Inferior parietal cortex (tissue), 1 donor: ENCODE measurements around the gene DUSP15.
"Not testable (repeated sequence)": the region's sequence is repeated elsewhere in the genome, so short reads cannot be mapped to it uniquely, and the experiment has no call there.

Source experiments
- DNase-seq: peaks from one replicate; pipeline ENCODE4 v3.0.0-alpha.2; 2016; ENCODE audit errors: extremely low spot score

The DUSP15 gene

DNA sequence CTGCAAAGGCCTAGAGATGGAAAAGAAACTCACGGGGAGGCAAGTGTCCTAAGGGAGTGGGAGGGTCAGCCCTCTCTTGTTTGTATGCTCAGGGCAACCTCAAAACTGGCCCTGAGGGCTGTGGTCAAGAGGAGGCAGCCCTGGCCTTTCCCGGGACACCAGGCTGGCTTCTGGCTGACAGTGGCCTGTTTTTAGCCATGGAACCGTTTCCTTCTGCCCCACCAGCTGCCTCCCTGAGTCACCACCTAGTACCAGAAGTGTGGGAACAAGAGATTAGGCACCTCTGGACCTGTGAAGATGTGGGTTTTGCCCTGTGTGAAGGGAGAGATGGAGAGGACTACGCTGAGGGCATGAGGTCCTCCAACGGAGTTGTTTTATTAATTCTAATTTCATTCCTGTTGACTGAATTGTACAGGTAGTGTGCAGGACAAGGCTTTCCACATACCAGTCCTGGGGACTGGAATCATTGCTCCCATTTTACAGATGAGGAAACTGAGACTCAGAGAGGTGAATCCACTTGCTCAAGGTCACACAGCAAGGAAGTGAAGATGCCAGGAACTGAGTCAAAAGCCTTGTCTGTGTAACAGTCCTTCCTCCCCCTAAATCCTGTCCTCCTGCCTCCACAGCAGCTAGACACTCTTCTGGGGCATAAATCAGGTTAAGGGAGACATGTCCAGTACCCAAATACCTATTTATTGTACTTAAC is 30.4 kb downstream of the DUSP15 start:
- no peak for DNase-seq

DNA sequence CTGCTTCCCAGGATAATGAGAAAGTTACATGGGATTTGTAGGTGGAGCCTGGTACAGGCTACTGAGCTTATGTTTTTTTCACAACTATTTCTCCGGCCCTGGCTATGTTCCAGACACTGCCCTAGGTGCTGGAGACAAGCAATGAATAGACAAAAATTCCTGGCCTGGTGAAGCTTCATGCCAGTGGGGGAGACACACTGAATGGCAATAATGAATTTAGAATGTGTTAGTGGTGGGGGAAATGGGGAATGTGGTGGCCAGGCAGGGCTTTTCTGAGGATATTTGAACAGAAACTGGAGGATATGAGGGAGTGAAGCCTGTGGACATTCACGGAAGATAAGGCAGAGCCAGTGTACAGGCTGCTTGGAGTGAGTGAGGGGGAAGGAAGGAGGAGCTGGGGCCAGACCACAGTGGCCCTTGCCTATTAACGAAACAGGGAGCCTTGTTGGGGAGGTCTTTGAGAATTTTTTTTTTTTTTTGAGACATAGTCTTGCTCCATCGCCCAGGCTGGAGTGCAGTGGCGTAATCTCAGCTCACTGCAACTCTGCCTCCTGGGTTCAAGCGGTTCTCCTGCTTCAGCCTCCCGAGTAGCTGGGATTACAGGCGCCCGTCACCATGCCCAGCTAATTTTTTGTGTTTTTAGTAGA is 31.6 kb downstream of the DUSP15 start:
- DNase-seq: no peak

DNA sequence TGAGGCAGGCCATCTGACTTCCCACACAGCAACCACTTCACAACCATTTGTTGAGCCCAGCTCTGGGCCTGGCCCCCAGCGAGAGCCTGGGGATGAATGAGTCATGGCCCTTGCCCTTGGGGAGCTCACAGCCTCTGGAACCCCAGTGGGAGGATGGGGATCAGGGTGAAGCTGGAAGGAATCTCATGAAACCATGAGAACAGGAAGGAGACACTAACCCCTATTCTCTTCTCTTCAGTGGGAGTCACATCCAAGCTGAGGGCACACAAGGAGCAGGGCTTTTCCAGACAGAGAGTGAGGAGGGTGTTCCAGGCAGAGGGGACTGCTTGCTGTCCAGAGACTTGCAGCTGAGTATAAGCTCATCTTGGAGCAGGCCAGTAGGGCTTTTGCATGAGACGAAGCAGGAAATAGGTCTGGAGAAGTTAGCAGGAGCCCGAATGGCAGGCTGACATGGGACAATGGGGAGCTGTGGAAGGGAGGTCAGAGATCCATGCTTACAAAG is 32.4 kb downstream of the DUSP15 start:
- no peak for DNase-seq

DNA sequence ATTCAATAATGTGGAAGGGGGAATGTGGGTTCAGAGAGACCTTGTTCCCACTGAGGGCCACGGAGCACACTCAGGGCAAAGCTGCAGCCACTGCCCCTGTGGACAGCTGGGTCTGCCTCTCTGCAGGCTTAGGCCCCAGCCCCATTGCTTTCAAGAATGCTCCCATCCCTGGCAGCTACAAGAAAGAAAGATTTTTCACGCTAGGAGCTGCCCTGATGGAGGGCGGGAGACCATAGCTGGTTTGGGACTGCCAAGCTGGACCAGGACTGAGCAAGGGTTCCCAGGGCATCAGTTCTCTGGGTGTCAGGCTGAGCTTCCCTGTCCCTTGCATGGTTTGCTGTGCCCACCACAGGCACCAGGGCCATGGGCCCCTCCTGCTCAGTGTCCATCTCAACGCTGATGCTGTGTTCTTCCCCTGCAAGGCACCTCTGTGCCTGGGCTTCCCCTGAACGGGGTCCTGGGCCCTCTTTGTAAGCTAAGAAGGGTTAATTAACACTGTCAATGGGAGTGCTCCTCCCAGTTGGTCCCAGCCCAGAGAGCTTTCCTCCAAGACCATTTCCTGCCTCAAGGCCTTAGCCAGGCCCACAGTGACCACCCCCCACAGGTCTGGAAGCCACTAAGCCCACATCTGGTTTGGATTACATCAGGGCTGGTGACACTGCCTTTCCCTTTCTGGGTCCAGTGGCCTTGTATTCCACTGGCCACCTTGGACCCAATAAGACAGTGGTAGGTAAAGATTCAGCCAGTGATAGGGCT is 33.3 kb downstream of the DUSP15 start:
- DNase-seq: no peak

DNA sequence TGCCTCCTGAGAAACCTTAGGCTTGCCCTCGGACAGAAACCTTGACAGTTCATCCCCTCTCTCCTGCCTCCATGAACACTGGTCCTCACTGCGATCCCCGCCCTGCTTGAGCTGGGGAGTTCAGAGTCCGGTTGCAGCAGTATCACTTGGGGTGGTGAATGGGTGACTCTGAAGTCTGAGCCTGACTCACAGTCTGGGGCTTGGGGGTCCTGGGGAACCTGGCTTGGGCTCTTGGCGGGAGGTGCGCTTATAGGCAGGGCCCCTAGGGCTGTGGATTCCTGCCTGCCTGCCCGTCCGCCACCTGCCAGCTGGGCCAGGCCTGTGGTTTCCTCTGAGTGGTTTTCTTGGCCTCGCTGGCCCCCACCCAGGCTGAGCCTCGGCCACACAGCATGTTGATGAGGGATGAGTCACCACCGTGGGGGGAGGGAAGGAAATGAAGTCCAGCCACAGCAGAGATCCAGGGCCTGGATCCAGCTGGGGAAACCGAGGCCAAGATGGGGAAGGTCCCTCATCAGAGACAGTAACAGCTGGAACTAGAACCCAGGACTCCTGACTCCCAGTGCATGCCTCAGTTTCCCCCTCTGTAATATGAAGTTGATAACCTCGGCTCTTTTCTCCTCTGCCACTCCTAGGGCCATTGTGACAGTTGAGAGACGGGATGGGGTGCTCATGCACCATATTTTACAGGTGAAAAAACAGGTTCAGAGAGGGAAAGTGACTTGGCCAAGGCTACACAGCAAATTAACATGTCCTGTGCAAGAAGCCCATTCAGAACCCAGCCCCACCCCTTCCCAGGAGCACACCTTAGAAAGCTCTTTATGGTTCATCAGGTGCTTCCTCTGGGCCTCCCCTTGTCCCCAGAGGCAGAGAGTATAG is 34.1 kb downstream of the DUSP15 start:
- peak; percentile 40 for DNase-seq

DNA sequence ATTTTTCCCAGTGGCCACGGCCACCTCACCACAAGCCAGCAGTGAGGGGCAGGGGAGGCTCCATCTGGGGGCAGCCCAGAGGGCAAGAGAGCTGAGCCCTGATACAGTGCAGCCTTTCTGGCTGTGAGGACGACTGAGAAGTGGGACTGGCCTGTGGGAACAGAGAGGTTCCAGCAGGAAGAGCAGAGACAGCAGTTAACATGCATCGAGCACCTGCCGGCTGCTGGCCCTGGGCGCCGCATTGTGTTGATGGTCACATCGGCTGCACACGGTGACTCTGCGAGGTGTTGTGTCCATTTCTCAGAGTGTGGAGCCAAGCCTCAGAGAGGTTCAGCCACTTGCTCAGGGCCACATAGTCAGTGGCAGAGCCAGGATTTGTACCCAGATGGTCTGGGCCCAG is 34.8 kb downstream of the DUSP15 start:
- no peak for DNase-seq

DNA sequence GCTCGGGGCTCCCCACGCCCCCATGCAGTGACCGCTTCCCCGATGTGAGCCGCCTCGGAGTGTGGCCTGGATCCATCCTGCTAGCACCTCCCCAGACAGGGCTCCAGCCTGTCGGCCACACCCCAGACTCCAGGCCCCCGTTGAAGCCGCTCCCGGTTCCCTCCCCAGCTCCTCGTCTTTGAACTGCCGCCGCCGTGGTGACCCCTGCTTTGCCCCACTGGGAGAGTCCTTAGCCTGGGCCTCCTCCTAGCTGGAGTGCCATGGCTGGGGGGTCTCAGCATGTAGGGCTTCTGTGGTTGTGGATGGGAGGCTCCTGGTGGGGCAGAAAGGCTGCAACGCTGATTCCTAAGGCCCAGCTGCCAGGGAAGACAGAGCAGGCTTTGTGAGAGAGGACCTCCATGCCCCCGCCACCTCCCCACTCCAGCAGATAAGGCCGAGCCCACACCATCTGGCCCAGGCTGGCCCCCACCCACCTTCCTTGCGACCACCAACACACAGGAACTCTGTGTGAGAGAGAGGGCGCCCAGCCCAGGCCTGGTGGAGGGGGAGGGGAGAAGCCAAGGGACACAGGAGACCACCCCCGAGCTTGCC is 36.3 kb downstream of the DUSP15 start:
- no peak for DNase-seq

DNA sequence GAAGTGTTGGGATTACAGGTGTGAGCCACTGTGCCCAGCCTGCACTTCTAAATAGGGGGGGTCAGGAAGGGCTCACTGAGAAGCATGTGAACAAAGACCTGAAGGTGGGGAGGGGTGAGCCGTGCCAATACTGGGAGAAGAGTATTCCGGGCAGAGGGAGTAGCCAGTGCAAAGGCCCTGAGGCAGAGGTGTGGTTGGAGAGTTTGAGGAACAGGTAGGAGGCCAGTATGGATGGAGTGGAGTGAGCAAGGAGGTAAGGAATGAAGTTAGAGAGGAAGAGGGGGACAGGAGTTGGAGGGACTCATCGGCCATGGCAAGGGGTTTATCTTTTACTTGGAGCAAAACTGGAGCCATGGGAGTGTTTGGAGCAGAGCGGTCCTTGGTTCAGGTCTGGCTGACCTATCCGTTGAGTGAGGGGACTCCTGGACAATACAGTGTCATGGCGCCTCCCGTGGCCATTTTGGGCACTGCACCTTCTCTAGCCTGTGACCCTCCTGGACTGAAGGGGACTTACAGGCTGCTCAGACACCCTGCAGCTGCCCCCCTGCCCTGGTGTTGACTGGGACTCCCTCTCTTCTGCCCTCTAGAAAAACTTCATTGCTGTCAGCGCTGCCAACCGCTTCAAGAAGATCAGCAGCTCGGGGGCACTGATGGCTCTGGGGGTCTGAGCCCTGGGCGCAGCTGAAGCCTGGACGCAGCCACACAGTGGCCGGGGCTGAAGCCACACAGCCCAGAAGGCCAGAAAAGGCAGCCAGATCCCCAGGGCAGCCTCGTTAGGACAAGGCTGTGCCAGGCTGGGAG is 37.0 kb downstream of the DUSP15 start:
- peak; percentile 22 for DNase-seq

DNA sequence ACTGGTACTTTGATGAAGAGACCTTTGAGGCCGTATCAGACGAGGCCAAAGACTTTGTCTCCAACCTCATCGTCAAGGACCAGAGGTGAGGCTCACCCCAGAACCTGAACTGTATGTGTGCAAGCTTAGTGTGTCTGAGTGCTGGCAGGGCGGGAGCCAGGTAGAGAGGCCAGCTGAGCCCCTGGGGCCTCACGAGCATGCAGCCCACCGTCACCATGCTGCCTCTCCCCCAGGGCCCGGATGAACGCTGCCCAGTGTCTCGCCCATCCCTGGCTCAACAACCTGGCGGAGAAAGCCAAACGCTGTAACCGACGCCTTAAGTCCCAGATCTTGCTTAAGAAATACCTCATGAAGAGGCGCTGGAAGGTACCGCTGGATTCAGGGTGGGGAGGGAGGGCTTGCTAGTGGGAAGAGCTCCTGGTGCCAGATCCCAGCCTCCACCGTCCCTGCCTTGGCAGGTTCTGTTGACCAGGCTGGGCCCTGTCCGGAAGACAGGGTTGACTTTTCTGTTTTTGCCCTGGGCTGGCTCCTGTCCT is 38.5 kb downstream of the DUSP15 start:
- DNase-seq: no peak

DNA sequence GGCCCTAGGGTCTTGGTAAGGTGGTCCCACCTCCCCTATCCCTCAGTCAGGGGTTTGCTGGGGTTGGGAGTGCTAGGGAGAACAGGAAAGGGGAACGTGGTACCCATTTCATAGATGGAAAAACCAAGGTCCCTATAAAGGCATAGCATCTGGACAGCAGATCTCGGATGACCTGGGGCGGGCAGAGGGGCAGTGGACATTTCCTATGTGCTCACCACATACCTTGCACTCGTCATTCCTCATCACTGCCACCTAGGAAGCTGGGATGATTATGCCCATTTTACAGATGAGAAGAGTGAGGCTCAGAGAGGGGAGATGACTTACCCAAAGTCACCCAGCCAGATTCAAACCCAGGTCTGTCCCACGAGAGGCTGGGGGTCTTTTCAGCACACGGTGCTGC is 39.1 kb downstream of the DUSP15 start:
- DNase-seq: no peak

DNA sequence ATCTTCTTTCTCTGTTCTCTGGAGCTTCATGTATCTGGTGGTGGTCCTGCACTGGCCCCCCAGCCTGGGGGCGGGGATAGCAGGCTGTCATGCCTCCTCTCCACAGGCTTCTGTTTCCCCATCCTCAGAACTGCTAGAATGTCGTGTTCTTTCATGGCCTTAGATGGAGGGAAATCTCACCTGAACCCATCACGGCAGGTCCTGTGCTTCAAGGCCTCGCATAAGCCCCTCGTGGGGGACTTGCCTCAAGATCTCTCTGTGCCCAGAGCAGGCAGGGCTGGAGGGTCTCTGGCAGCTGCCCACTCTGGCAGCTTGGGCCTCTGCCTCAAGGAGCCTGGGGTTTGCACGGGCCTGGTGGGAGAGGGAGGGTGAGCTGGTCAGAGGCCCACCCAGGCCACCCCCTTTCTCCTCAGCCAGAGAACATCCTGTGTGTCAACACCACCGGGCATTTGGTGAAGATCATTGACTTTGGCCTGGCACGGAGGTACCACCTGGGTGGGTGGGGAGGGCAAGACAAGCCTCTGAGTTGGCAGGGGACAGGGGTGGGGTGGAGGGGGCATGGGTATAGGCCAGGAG is 39.8 kb downstream of the DUSP15 start:
- no peak for DNase-seq

DNA sequence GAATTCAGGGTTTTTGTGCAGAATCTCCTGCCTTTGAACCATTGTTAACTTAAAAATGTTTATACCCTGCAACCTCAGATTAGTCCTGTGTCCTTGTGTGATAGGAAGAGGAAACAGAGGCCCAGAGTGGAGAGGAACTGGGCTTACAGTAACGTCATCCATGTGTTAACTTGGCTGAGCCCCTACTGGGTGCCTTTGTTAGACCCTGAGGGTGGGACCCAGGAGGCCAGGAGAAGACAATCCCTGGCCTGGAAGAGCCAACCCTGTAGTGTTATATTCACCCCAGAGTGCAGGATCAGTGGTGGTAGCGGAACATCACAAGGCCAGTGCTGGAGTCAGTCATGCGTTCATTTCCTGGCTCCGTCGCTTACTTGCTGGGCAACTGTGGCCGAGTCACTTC is 40.6 kb downstream of the DUSP15 start:
- DNase-seq: no peak

DNA sequence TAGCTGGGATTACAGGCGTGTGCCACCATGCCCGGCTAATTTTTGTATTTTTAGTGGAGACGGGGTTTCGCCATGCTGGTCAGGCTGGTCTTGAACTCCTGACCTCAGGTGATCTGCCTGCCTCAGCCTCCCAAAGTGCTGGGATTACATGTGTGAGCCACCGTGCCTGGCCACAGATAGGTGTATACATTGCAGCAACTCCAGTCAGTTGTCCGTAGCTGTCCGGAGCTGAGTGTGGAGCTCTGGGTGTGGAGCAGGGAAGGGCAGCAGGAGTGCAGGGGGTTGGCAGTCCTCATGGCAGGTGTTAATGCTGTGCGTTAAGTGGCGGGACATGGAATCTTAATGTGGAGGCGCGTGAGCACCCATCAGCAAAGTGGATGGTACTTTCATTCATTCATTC is 42.3 kb downstream of the DUSP15 start:
- not testable (repeated sequence) for DNase-seq

DNA sequence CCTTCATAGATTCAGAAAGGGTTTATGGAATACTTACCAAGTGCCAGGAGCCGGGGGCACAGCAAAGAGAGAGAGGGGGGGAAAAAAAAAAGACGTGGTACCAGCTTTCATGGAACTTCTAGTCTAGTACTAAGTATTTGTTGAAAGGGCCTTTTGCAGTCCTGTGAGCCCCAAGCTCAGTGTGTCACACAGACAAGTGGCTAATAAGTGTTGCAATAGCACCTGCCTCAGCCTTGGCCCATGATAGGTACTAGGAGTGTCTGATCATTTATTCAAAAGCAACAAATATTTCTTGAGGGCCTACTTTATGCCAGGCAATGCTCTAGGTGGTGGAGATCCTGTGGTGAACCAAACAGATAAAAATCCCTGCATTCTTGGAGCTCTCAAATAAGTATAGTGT is 43.3 kb downstream of the DUSP15 start:
- no peak for DNase-seq

DNA sequence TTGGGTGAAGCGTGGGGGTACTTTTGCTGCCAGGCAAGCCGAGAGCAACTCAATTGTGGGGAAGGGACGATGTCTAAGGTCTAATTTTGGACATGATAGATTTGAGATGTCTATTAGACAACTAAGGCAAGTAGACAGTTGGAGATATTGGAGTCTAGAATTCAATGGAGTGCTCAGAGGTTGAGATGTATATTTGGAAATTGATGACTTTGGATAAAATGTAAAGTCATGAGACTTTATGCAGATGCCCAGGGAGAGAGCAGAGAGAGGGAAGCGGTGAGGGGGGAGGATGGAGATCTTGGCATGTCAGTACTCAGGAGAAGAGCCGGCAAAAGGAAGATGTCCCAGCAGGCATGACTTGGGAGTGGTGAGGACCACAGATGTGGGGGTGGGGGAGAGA is 44.3 kb downstream of the DUSP15 start:
- no peak for DNase-seq

DNA sequence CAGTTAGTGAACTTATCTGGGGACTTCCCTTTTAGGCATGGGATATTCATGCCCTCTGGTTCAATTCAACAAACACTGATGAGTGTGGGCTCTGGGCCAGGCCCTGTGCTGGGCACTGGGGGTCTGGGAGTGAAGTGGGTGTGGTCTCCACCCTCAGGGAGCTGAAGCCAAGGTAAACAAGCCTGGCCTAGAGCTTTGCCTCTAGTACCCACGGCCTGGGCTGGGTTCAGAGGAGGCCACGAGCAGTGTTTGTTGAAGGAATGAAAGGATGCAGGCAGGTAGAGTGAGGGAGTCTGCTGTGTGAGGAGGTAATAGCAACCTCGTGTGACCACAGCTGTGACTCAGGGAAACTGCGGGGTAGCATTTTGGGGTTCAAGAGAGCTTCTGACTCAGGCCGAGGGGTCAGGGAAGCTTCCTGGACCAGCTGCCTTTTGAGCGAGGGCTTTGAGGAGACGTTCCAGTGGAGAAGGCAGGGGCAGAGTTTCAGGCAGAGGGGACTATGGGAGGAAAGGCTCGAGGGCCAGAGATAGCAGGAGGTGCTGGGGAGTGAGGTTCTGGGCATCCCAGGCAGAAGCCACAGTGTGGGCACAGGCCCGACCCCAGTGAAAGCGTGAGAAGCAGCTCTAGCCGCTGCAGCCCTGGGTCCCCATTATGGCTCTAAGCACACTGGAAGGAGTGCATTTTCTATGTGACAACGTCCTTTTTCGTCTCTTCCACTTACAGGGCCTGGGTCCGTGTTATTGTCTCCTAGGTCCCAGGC is 45.6 kb downstream of the DUSP15 start:
- no peak for DNase-seq

DNA sequence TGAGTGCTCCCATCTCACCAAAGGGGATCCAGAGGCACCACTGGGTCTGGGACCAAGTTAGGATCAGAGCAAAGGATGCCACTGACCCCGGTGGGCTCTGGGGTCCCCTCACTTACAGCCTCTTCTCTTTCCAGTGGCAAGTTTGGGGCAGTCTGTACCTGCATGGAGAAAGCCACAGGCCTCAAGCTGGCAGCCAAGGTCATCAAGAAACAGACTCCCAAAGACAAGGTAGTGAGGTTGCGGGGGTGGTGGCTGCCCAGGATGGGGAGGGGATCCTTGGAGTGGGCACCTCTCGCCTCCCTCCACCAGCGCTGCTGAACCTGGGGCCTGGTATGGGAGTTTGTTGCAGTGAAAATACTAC is 46.2 kb downstream of the DUSP15 start:
- DNase-seq: no peak

DNA sequence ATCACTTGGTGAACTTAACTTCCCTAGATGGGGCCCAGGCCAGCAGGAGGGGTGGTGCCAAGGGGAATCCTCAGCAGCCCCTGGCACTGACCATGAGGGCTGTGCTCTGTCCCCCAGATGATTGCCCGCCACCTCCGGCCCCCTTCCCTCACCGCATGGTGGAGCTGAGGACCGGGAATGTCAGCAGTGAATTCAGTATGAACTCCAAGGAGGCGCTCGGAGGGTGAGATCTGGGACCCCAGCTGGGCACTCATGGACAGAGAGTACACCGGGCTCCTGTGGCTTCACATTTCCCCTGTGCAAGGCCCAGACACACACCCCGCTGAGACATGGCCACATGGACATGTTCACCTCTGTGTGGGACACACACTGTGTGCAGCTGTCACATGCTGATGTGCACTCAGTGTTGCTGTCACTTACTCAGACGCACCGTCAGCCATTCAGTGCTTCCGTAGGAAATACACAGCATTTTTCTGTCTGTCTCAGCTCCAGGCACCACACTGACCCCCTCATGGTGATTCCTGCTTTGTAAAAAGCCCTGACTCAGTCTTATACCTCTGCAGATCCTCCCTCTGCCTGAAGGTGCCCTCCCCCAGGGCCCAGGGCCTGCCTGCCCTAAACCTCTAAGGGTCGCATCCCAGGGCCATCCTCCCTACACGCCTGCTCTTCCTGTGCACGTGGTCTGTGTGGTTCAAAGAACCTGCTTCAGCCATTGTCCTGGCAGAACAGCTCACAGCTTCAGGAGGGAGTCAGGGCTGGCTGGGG is 46.8 kb downstream of the DUSP15 start:
- no peak for DNase-seq
